HG02678 (cell line): ENCODE measurements around the gene BCL11B.

Experiments
- ATAC-seq: cut with Tn5 transposase; IDR thresholded peaks from one replicate; pipeline ENCODE4 v1.9.1; 2021; ENCODE audit warnings: mild to moderate bottlenecking, moderate library complexity; ENCODE audit not compliant: unreplicated experiment

The BCL11B gene

DNA sequence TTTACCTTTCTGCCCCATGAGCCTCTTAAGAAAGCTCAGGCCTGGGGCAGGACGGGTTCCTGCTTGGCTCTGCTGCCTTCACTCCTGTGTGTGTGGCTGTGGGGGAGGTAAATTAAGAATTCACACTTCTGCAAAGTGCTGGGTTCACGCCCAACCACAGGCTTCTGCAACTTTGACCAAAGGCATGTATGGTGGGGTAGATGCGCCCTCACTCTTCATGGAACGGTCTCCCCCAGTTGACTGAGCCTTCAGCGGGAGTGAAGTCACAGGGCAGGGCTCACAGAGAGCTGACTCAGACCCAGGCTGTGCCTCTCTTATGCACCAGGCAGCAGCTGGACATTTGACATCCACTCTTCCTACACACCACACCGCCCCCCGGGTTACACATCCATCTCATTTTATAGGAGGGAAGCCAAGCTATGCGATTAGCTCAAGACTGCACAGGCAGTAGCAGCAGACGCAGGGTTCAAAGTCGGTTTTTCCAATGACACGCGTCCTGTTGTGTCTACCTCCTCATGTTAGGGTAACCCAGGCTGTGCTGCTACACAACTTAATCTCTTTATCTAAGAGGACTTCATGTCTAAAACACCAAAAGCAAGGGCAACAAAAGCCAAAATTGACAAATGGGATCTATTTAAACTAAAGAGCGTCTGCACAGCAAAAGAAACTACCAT, 15.4 kb upstream of the BCL11B start:
- peak; percentile 78 for ATAC-seq

GRCh38 chr14:99286761-99287160, 14.8 kb upstream of the BCL11B start:
- peak; percentile 57 for ATAC-seq

DNA sequence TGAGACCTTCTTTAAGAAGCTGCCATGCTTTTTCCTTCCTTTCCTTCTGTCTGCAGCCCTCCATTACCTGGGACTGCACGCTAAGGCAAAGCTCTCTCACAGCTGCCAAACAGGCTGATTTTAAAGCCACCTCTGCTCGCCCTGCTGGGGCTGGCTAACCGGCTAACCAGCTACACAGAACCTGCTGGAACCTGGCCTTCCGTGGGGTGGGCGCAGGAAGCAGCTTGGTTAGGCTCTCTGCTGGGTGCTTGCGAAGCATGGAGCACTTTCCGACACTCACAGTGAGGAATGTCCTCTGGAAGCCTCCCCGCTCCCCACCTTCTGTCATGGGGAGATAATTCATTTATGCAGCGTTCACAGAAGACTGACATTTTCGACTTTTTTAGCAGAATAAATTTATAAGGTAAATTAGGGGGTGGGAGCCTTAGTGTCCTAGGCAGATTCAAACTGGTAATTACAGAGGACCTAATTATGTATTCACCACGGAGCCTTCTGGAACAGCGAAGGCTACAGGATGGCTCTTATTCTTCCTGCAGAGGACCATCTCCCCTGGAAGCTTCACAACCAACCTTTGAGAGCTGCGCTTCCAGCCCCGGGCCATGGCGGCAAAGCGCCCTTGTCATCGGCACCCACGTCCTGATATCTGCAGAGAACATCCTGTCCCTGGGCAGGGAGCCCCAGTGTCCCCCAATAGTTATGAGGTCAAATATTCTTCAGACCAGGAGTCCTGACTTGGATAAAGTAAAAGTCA, 12.4 kb upstream of the BCL11B start:
- ATAC-seq, result no peak

GRCh38 chr14:99282261-99283050, 10.5 kb upstream of the BCL11B start:
- ATAC-seq, result no peak

DNA sequence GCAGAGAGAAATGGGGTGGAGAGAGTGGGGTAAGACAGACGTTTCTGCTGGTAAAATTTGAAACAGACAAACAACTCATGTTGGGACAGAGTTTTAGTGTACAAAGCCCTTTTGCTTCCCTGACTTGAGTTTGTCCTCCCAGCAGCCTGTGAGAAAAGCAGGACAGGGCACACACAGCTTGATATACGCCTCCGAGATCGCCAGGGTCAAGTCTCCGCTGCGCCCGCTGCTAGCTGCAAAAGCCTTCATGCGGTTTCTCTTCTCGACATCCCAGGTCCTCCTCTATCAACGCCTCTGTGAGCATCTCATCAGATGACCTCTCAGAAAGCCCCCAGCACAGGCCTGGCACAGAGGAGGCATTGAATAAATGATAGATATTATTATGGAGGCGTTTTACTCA, 9.4 kb upstream of the BCL11B start:
- ATAC-seq, result no peak

DNA sequence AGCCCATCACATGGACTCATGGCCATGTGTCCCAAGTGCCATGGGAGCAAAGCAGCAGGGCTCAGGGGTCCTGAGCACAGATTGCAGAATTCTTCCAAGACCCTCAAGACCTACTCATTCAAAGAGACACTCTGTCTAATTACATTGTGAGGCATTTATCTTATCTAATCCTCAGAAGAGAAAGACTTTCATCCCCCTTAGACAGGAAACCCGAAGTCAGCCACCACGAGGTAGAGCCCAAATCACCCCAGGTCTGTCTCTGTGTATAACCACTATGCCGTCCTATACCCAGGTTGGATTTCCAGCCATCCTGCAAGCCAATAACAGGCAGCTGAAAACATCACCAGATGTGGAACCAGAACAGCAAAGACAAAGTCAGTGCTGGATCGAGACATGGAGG, 8.9 kb upstream of the BCL11B start:
- ATAC-seq, result no peak

DNA sequence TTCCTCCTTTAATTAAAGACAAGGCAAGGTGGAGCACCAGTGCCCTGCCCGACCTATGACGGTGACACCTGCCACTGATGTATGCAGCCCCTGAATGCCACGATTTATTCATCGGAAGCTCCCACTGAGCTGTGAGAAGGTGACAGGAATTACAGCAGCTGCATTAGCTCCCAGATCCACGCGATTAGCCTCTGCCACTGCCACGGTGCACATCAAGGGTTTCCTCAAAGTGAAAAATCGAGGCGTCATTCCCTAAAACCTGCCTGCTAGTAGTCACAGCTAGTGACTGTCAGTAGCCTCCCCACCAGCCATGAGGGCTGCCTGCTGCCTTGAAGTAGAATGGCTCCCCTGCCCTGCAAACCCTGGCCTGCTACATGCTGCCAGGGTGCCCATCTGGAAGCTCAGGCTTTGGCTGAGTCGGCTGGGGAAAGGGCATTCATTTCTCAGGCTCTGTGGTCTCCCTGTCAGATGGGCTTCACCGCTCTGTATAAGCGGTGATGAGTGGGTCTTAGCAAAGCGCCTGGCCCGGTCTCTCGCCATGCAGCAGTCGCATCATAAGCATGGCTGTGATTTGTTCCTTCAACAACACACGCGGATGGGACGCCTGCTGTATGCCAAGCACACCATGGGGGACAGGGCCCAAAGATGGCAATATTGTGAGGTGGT, 8.2 kb upstream of the BCL11B start:
- no peak for ATAC-seq

DNA sequence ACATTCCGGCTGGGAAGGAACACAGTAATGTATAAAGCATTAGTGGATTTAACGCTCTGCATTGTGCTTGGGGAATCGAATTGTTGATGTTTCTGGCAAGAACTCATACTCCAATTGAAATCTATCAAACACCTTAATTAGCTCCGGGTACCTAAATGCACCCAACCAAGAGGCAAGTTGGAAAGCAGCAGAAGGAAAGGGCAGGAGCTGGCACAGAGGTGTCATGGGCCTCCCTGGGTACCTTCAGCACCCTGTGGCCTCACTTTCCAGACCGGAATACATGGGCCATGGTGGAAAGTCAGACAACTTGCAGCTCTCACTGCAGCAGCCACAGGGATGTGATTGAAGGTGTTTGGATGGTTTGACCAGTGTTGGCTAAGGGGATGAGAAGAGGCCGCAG, 6.8 kb upstream of the BCL11B start:
- ATAC-seq, result no peak

- ATAC-seq, result no peak
These were observed 5.5 kb upstream of the BCL11B start for GRCh38 chr14:99277530-99277929.

- no peak for ATAC-seq
These were observed 4.5 kb upstream of the BCL11B start for GRCh38 chr14:99276482-99276881.

- ATAC-seq, result no peak
These were observed 3.2 kb upstream of the BCL11B start for GRCh38 chr14:99275222-99275584.

- ATAC-seq, result no peak
These were observed 2.6 kb upstream of the BCL11B start for GRCh38 chr14:99274346-99275221.

GRCh38 chr14:99273766-99274345, 1.9 kb upstream of the BCL11B start:
- no peak for ATAC-seq

DNA sequence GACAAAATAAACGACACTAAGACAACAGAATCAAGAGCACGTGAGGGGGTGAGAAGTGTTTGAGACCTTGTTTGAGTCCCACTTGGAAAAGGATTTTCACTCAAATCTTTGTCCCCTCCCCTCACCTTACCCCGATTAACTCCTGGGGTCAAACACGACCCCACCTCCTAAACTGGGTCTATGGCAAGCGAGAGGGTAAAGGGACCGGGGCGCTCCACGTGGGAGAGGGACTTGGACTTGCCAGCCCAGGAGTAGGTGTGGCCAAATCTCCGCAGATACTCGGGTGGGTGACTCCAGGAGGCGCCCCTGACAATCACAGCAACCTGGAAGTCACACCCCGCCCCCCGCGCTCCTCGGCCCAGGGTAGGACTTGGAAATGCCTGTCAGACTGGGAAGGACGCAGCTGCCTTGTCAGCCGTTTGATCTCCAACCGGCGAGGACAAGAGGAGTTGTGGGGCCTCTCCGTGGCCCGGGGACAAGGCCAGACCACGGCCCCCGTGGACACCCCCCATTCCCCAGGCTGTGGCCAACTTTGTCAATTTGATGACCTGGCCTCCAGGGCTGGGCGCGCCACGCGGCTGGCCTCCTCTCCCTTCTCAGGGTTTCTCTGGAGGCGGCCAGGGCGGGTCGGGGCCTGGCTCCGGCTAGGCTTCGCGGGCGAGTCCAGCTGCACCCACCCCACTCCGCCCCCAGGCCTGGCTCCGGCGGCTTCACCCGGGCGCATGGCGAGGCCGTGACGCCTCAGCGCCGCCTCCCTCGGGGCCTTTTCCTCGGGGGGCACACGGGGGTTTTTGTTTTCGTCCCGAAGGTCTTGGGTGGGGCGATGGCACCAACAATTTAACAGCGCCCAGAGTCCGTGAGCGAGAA, 1.1 kb upstream of the BCL11B start:
- no peak for ATAC-seq

DNA sequence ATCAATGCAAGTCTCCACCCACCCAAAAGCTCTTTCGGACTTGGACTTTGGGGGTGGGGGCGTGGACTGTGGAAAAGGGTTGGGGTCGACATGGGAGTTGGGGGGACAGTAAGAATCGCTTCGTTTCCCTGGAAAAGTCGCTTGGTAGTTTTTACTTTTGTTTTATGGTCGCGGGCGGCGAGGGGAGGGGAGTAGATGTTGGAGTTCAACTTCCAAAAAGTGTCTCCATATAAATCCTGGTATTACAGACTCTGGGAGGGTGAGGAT, 568 bp upstream of the BCL11B start:
- ATAC-seq, result no peak

- no peak for ATAC-seq
These were observed 616 bp downstream of the BCL11B start for GRCh38 chr14:99271221-99271941.

DNA sequence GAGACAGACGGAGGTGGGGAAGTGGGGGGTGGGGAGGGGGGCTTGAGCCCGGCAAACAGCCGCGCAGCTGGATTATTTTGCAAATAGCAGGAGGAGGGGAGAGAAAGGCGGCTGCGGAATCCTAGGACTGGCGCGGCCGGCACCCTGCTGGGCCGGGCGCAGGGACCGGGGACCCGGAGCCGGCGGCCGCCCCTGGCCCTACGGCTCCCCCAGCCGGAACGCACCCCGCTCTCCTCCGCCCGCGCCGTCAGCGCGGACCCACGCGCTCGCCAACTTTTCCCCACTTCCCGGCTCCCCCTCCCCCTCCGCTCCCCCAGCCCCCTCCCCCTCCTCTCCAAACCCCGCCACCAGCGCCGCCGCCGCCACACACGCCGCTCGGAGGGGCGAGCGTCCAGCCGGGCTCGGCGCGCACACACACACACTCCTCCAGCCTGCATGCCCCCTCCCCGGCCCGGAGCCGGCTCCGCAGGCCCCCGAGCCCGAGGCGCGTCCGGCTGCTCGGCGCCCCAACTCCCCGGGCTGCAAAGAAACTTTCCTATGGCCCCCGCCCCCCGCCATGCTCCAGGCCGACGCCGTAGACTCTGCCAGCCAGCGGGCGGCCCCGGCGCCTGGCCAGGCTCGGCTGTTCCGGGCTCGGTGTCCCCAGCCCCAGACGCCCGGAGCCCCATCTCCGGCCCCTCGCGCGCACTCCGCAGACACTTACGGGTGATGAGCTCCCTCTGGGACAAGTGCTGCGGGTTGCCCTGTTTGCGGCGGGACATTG, 1.4 kb downstream of the BCL11B start:
- no peak for ATAC-seq
